BLaER1 (cell line): Measurements from ENCODE around the gene ZNG1F.
"Not testable (repeated sequence)": the region's sequence is repeated elsewhere in the genome, so short reads cannot be mapped to it uniquely, and the experiment has no call there.

Experiments used
- H3K27ac ChIP-seq: shearing (Covaris generic); formaldehyde crosslinking; 2 replicates; pipeline ENCODE4 v1.8.1; 2022
- H3K27me3 ChIP-seq: shearing (Covaris generic); formaldehyde crosslinking; 2 replicates; pipeline ENCODE4 v1.8.1; 2022
- H3K36me3 ChIP-seq: shearing (Covaris generic); formaldehyde crosslinking; 2 replicates; pipeline ENCODE4 v1.8.1; 2022
- H3K4me1 ChIP-seq: shearing (Covaris generic); formaldehyde crosslinking; 2 replicates; pipeline ENCODE4 v1.8.1; 2022
- H3K4me2 ChIP-seq: shearing (Covaris generic); formaldehyde crosslinking; 2 replicates; pipeline ENCODE4 v1.8.1; 2022
- H3K4me3 ChIP-seq: shearing (Covaris generic); formaldehyde crosslinking; 2 replicates; pipeline ENCODE4 v1.8.1; 2022
- H3K9ac ChIP-seq: shearing (Covaris generic); formaldehyde crosslinking; 2 replicates; pipeline ENCODE4 v1.8.1; 2022
- H3K9me3 ChIP-seq: shearing (Covaris generic); formaldehyde crosslinking; 2 replicates; pipeline ENCODE4 v1.8.1; 2022
- H4K20me1 ChIP-seq: shearing (Covaris generic); formaldehyde crosslinking; 2 replicates; pipeline ENCODE4 v1.8.1; 2022

ZNG1F gene

GRCh38 chr9:41128581-41128980 is 60.5 kb downstream of the ZNG1F start, which contains the start of gene FOXD4L6:
Gene FOXD4L6 (minus strand): TSS chr9:41128681. CDS start chr9:41128383, 298 bp downstream.
- not testable (repeated sequence) for H3K9me3 ChIP-seq, H3K27ac ChIP-seq, H3K36me3 ChIP-seq, H3K27me3 ChIP-seq, H3K9ac ChIP-seq, H3K4me1 ChIP-seq, H3K4me2 ChIP-seq, H3K4me3 ChIP-seq, H4K20me1 ChIP-seq

- H4K20me1 ChIP-seq, H3K4me2 ChIP-seq, H3K27me3 ChIP-seq, H3K36me3 ChIP-seq, H3K9ac ChIP-seq, H3K4me1 ChIP-seq, H3K4me3 ChIP-seq, H3K27ac ChIP-seq, H3K9me3 ChIP-seq: not testable (repeated sequence)
Observed at GRCh38 chr9:41126746-41127446, 62.2 kb downstream of the ZNG1F start.

GRCh38 chr9:41125936-41126335 is 63.2 kb downstream of the ZNG1F start:
- H3K27ac ChIP-seq, H3K4me3 ChIP-seq, H3K4me2 ChIP-seq, H3K27me3 ChIP-seq, H3K9ac ChIP-seq, H3K9me3 ChIP-seq, H3K36me3 ChIP-seq, H3K4me1 ChIP-seq, H4K20me1 ChIP-seq: not testable (repeated sequence)

- not testable (repeated sequence) for H3K4me1 ChIP-seq, H3K4me3 ChIP-seq, H3K27me3 ChIP-seq, H3K4me2 ChIP-seq, H3K9me3 ChIP-seq, H3K27ac ChIP-seq, H3K9ac ChIP-seq, H3K36me3 ChIP-seq, H4K20me1 ChIP-seq
Observed at GRCh38 chr9:41125109-41125658, 63.9 kb downstream of the ZNG1F start.

GRCh38 chr9:41124250-41125108 is 64.6 kb downstream of the ZNG1F start:
- H3K27me3 ChIP-seq, H3K9me3 ChIP-seq, H3K4me2 ChIP-seq, H4K20me1 ChIP-seq, H3K36me3 ChIP-seq, H3K4me3 ChIP-seq, H3K27ac ChIP-seq, H3K4me1 ChIP-seq, H3K9ac ChIP-seq: not testable (repeated sequence)

- not testable (repeated sequence) for H3K36me3 ChIP-seq, H3K4me3 ChIP-seq, H3K4me1 ChIP-seq, H3K27me3 ChIP-seq, H3K9ac ChIP-seq, H3K27ac ChIP-seq, H3K9me3 ChIP-seq, H4K20me1 ChIP-seq, H3K4me2 ChIP-seq
Observed at GRCh38 chr9:41123812-41124211, 65.3 kb downstream of the ZNG1F start.

GRCh38 chr9:41123396-41123795 is 65.7 kb downstream of the ZNG1F start:
- not testable (repeated sequence) for H3K4me1 ChIP-seq

GRCh38 chr9:41120696-41121095 is 68.4 kb downstream of the ZNG1F start:
- H3K4me2 ChIP-seq, H4K20me1 ChIP-seq, H3K27me3 ChIP-seq, H3K4me1 ChIP-seq, H3K27ac ChIP-seq, H3K36me3 ChIP-seq, H3K9me3 ChIP-seq, H3K4me3 ChIP-seq, H3K9ac ChIP-seq: not testable (repeated sequence)

More at GRCh38 chr9:41123396-41123795, 65.7 kb downstream of the ZNG1F start:
- H3K4me3 ChIP-seq, H3K36me3 ChIP-seq, H3K9me3 ChIP-seq, H3K27ac ChIP-seq, H4K20me1 ChIP-seq, H3K9ac ChIP-seq, H3K27me3 ChIP-seq, H3K4me2 ChIP-seq: not testable (repeated sequence)

GRCh38 chr9:41119719-41120118 is 69.4 kb downstream of the ZNG1F start:
- H3K27ac ChIP-seq, H3K4me2 ChIP-seq, H3K27me3 ChIP-seq, H3K9me3 ChIP-seq, H3K4me3 ChIP-seq, H3K4me1 ChIP-seq, H3K9ac ChIP-seq, H3K36me3 ChIP-seq, H4K20me1 ChIP-seq: not testable (repeated sequence)

GRCh38 chr9:41119311-41119710 is 69.8 kb downstream of the ZNG1F start:
- not testable (repeated sequence) for H3K36me3 ChIP-seq, H3K27ac ChIP-seq, H3K4me3 ChIP-seq, H3K4me2 ChIP-seq, H3K4me1 ChIP-seq, H4K20me1 ChIP-seq, H3K9me3 ChIP-seq, H3K27me3 ChIP-seq, H3K9ac ChIP-seq

GRCh38 chr9:41113348-41113747 is 75.8 kb downstream of the ZNG1F start:
- H3K36me3 ChIP-seq, H3K4me2 ChIP-seq, H3K9me3 ChIP-seq, H3K4me3 ChIP-seq, H3K9ac ChIP-seq, H3K27me3 ChIP-seq, H3K4me1 ChIP-seq, H3K27ac ChIP-seq, H4K20me1 ChIP-seq: not testable (repeated sequence)

- H3K4me3 ChIP-seq, H3K36me3 ChIP-seq, H3K9me3 ChIP-seq, H3K9ac ChIP-seq, H3K27ac ChIP-seq, H4K20me1 ChIP-seq, H3K4me2 ChIP-seq, H3K4me1 ChIP-seq, H3K27me3 ChIP-seq: not testable (repeated sequence)
Observed at GRCh38 chr9:41111414-41111813, 77.7 kb downstream of the ZNG1F start.

- H3K4me1 ChIP-seq, H4K20me1 ChIP-seq, H3K27me3 ChIP-seq, H3K9me3 ChIP-seq, H3K4me3 ChIP-seq, H3K9ac ChIP-seq, H3K36me3 ChIP-seq, H3K4me2 ChIP-seq, H3K27ac ChIP-seq: not testable (repeated sequence)
Observed at GRCh38 chr9:41110913-41111312, 78.2 kb downstream of the ZNG1F start.

- H3K27me3 ChIP-seq, H3K4me3 ChIP-seq, H3K9ac ChIP-seq, H3K36me3 ChIP-seq, H3K27ac ChIP-seq, H3K9me3 ChIP-seq, H3K4me2 ChIP-seq, H3K4me1 ChIP-seq, H4K20me1 ChIP-seq: not testable (repeated sequence)
Observed at GRCh38 chr9:41109253-41109652, 79.9 kb downstream of the ZNG1F start.

GRCh38 chr9:41108816-41109215 is 80.3 kb downstream of the ZNG1F start:
- not testable (repeated sequence) for H3K4me1 ChIP-seq, H3K9me3 ChIP-seq, H3K4me3 ChIP-seq, H3K27me3 ChIP-seq, H3K27ac ChIP-seq, H3K36me3 ChIP-seq, H4K20me1 ChIP-seq, H3K9ac ChIP-seq, H3K4me2 ChIP-seq
